K562 (cell line): ENCODE data around the gene ITGA7. TPM values are rescaled to one million over a fixed set of nuclear protein-coding genes. Genes with fewer than 3 reads are reported as not detected.

Source experiments
- ATAC-seq: fragments of 200-7000 bp; cut with Tn5 transposase; 3 replicates; pipeline ENCODE4 v1.9.1; 2020; ENCODE audit warnings: moderate library complexity
- BruUV-seq: library from RNA; stranded (reverse); fragments of 400-500 nt; replicated peaks from 2 replicates; lab custom pipeline; 2021; lab: Mats Ljungman, UMichigan
- CTCF ChIA-PET: fragments of 300-600 bp; formaldehyde crosslinking; extraction: SDS; loops from one replicate; lab custom pipeline; 2021; ENCODE audit warnings: low intra/inter-chr PET ratio; lab: Yijun Ruan, JAX
- POLR2A ChIA-PET: fragments of 300-600, 350-650 bp; sonication (Branson Sonifier 250); formaldehyde crosslinking; extraction: SDS; loops from one replicate; lab custom pipeline; 2021; ENCODE audit warnings: antibody characterized with exemption, inconsistent platforms; lab: Yijun Ruan, JAX
- DNase-seq, 4 experiments: peaks; one replicate each; pipeline versions ENCODE4 v3.0.0 to v3.0.0-alpha.2; 2011 to 2018; ENCODE audit warnings: low spot score in 3 of 4, mixed read lengths in 3 of 4; ENCODE audit errors: extremely low read depth in 1 of 4
- FAIRE-seq: peaks from 2 replicates; lab custom pipeline; 2011; peaks lifted over from hg19 to GRCh38; lab: Jason Lieb, UNC
- H2AFZ ChIP-seq: 2 replicates; pipeline ENCODE4 v1.6.0; 2011; ENCODE audit warnings: low read depth, low read length, control low read depth, inconsistent platforms
- H3K27ac ChIP-seq: fragments of 200-600 bp; 3 replicates; pipeline ENCODE4 v1.8.0; 2011; ENCODE audit warnings: low read depth, mild to moderate bottlenecking, control low read depth, inconsistent platforms, low read length, moderate library complexity, mixed read lengths; ENCODE audit errors: extremely low read depth
- H3K27me3 ChIP-seq, 2 experiments: fragments of 300-600 bp in 1 of 2; 2 replicates in 1 of 2; 3 replicates in 1 of 2; pipeline versions ENCODE4 v1.6.0 to v1.8.0; 2011; ENCODE audit warnings: inconsistent platforms in 2 of 2, low read length in 2 of 2, mild to moderate bottlenecking in 1 of 2, mixed read lengths in 1 of 2, moderate library complexity in 1 of 2; ENCODE audit not compliant: control insufficient read depth in 2 of 2, insufficient read depth in 2 of 2
- H3K36me3 ChIP-seq: fragments of 300-600 bp; 3 replicates; pipeline ENCODE4 v1.8.0; 2011; ENCODE audit warnings: mild to moderate bottlenecking, low read length, inconsistent platforms; ENCODE audit not compliant: control insufficient read depth, insufficient read depth
- H3K4me1 ChIP-seq, 2 experiments: fragments of 200-600 bp in 1 of 2; replicated peaks in 1 of 2; 2 replicates in 1 of 2; 3 replicates in 1 of 2; pipeline versions ENCODE4 v1.5.1 to v1.8.0; 2011; ENCODE audit warnings: inconsistent platforms in 2 of 2, low read length in 2 of 2, mild to moderate bottlenecking in 1 of 2, mixed read lengths in 1 of 2, moderate library complexity in 1 of 2; ENCODE audit not compliant: control insufficient read depth in 2 of 2, insufficient read depth in 2 of 2
- H3K4me2 ChIP-seq: 2 replicates; pipeline ENCODE4 v1.6.1; 2011; ENCODE audit warnings: low read length, control low read depth, inconsistent platforms, mixed read lengths; ENCODE audit not compliant: insufficient read depth
- H3K4me3 ChIP-seq: fragments of 200-600 bp; sonication (generic), shearing (Covaris generic); 2 replicates; pipeline ENCODE4 v1.5.1; 2016; ENCODE audit warnings: control low read depth, inconsistent platforms
- H3K79me2 ChIP-seq: fragments of 200-600 bp; 3 replicates; pipeline ENCODE4 v1.8.0; 2011; ENCODE audit warnings: low read length, inconsistent platforms; ENCODE audit not compliant: control insufficient read depth, insufficient read depth
- H3K9ac ChIP-seq, 2 experiments: 2 replicates each; pipeline versions ENCODE4 v1.6.0 to v1.6.1; 2011; ENCODE audit warnings: low read depth in 2 of 2, low read length in 2 of 2, control low read depth in 1 of 2, inconsistent platforms in 1 of 2, mild to moderate bottlenecking in 1 of 2, mixed read lengths in 1 of 2; ENCODE audit not compliant: insufficient read depth in 1 of 2
- H3K9me1 ChIP-seq: one replicate; pipeline ENCODE4 v1.6.0; 2011; ENCODE audit warnings: inconsistent platforms, mild to moderate bottlenecking, low read length, moderate library complexity; ENCODE audit not compliant: control insufficient read depth, insufficient read depth
- H3K9me3 ChIP-seq: replicated peaks from 2 replicates; pipeline ENCODE4 v1.5.1; 2011; ENCODE audit warnings: low read depth, low read length, inconsistent platforms; ENCODE audit not compliant: control insufficient read depth, insufficient read depth
- H4K20me1 ChIP-seq: replicated peaks from 2 replicates; pipeline ENCODE4 v1.6.1; 2011; ENCODE audit warnings: low read length, inconsistent platforms, mixed read lengths; ENCODE audit not compliant: control insufficient read depth, insufficient read depth
- CLOCK ChIP-seq: fragments of 250-450 bp; sonication (Bioruptor Pico); IDR thresholded peaks from 2 replicates; pipeline ENCODE4 v1.4.0; 2020; ENCODE audit warnings: mild to moderate bottlenecking, moderate library complexity, borderline replicate concordance
- FOXJ2 ChIP-seq: fragments of 200-800 bp; sonication (Bioruptor generic); IDR thresholded peaks from 2 replicates; pipeline ENCODE4 v1.6.1; 2016; ENCODE audit warnings: missing genetic modification characterization, missing compliant biosample characterization
- GTF2A2 ChIP-seq: IDR thresholded peaks from 2 replicates; pipeline ENCODE4 v1.6.1; 2016; ENCODE audit warnings: mild to moderate bottlenecking, missing genetic modification characterization, missing compliant biosample characterization
- PBX2 ChIP-seq, 2 experiments: IDR thresholded peaks in 1 of 2; conservative IDR thresholded peaks in 1 of 2; 2 replicates each; pipeline ENCODE4 v1.6.1; 2016; ENCODE audit warnings: low read depth in 2 of 2, mild to moderate bottlenecking in 1 of 2, missing compliant biosample characterization in 1 of 2, missing genetic modification characterization in 1 of 2, moderate library complexity in 1 of 2
- SNIP1 ChIP-seq: fragments of 450-650 bp; IDR thresholded peaks from 2 replicates; pipeline ENCODE4 v1.7.1; 2017; ENCODE audit warnings: low read depth, mild to moderate bottlenecking
- STAT5B ChIP-seq: fragments of 250-450 bp; sonication (Bioruptor Pico); IDR thresholded peaks from 2 replicates; pipeline ENCODE4 v1.8.0; 2021; ENCODE audit warnings: mild to moderate bottlenecking, inconsistent platforms
- TAF9B ChIP-seq: fragments of 450-650 bp; IDR thresholded peaks from 2 replicates; pipeline ENCODE4 v1.6.1; 2018; ENCODE audit warnings: mild to moderate bottlenecking; ENCODE audit not compliant: partially characterized antibody
- ZNF165 ChIP-seq: fragments of 250-450 bp; sonication (Bioruptor Pico); IDR thresholded peaks from 2 replicates; pipeline ENCODE4 v1.4.0; 2020; ENCODE audit warnings: borderline replicate concordance
- WGBS: fragments of 100-300 bp; shearing (Covaris generic); methylation state at CpG from one replicate; pipeline ENCODE4 v1.1.6; 2016; ENCODE audit warnings: low coverage, mixed read lengths; ENCODE audit not compliant: insufficient coverage; ENCODE audit errors: missing lambda C conversion rate; 5-methylcytosine and 5-hydroxymethylcytosine counted together
- in situ Hi-C: fragments of 300-500 bp; cut with MboI; formaldehyde crosslinking; loops from 4 replicates; pipeline ENCODE4 v1.15.0; 2018; ENCODE audit warnings: inconsistent platforms, mixed read lengths
- intact Hi-C: fragments of 100-400 bp; cut with micrococcal nuclease; formaldehyde crosslinking; loops from 2 replicates; pipeline ENCODE4 v1.14.2; 2022
- polyA plus RNA-seq, 8 experiments: library from polyadenylated mRNA; depleted of rRNA in 4 of 8; stranded (reverse) in 5 of 8; unstranded in 3 of 8; fragments of >200 nt; fragmentation: Nextera tagmentation in 2 of 8; fragmentation: Illumina TruSeq in 1 of 8; extraction: Ambion mirVana in 2 of 8; extraction: Trizol in 1 of 8; gene quantifications; 2 replicates each; pipeline versions ENCODE4 v1.2.1 to v1.2.3, GENCODE V29; 2011 to 2014; ENCODE audit warnings: inconsistent platforms in 1 of 8, missing spikeins in 1 of 8
- total RNA-seq, 7 experiments: library from RNA; depleted of rRNA in 6 of 7; stranded (reverse); fragments of >200 nt in 6 of 7; fragmentation: Illumina TruSeq in 2 of 7; extraction: Trizol in 2 of 7; gene quantifications; 2 replicates each; pipeline versions ENCODE4 v1.2.1 to v1.2.3, GENCODE V29; 2011 to 2021; ENCODE audit warnings: low replicate concordance in 1 of 7
- TF ChIP-seq, protein P1 (sequence below): sonication (generic); formaldehyde crosslinking; IDR thresholded peaks from 2 replicates; pipeline ENCODE4 v1.8.0; 2023; ENCODE audit warnings: missing genetic modification reagents, mild to moderate bottlenecking, borderline replicate concordance
- TF ChIP-seq, protein P2 (sequence below): sonication (generic); formaldehyde crosslinking; IDR thresholded peaks from 2 replicates; pipeline ENCODE4 v1.8.0; 2022; ENCODE audit warnings: mild to moderate bottlenecking, missing genetic modification reagents

The ITGA7 gene
- total and polyA plus RNA-seq, 9 of the 15 experiments (the other 6 are each of a cell fraction or from before 2014, with no cell fraction given) = 0.11 to 2.3 (median 0.56) TPM; not detected in 1

DNA sequence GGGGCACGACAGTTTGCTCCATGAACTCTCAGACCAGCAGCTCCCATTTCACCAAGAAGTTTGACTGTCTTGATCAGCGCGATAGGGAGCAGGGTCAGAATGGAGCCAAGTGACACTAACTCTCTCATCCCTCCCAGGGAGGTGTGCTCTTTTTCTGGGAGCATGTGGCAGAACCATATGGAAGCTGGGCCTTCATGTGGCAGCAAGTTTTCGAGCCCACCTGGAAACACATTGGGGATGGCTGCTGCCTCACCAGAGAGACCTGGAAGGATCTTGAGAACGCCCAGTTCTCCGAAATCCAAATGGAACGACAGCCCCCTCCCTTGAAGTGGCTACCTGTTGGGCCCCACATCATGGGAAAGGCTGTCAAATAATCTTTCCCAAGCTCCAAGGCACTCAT, 24.0 kb downstream of the ITGA7 start:
- ChIA-PET CTCF (no interaction called here), POLR2A (interaction anchor here (1.4 kb wide), 2 partner anchors 10 to 22 kb away, joined by 3 read pairs; no protein-coding TSS in a partner anchor)
- ATAC-seq (no peak), DNase-seq (no peak), FAIRE-seq (no peak)
- 7% methylated on average over 7 of the region's 7 CpGs for WGBS
- H3K27me3 ChIP-seq = peaks cover 34 to 62% of the 10 kb centered on the region in 2 experiments
- H3K9me3 ChIP-seq = no peaks in the 10 kb centered on the region
- peak overlapping the region in 1 of 2 experiments; percentile 23; a peak in 1 of 4 replicates for H3K9ac ChIP-seq
- no peaks in the 10 kb centered on the region for H3K79me2 ChIP-seq
- no peak overlapping the region for H3K27ac ChIP-seq
- no peak overlapping the region for H3K4me3 ChIP-seq
- no TSS peak for BruUV-seq
- in situ Hi-C loops = no loop called here
- peaks cover 0 to 11% of the 10 kb centered on the region in 2 experiments; a peak in 2 of 5 replicates for H3K4me1 ChIP-seq
- H3K9me1 ChIP-seq = no peaks in the 10 kb centered on the region
- no peaks in the 10 kb centered on the region for H3K36me3 ChIP-seq
- intact Hi-C loops = no loop called here
- no peak overlapping the region for H2AFZ ChIP-seq
- no peak overlapping the region for H3K4me2 ChIP-seq
- no peaks in the 10 kb centered on the region for H4K20me1 ChIP-seq
- TF ChIP-seq CLOCK (CRISPR knock-in tag) (no peak), GTF2A2 (tag) (no peak), PBX2 (CRISPR knock-in tag; IDR thresholded peaks at IDR 0.05; ENCODE audit: low read depth) (no peak), PBX2 (tag; conservative IDR thresholded peaks at IDR 0.05; ENCODE audit: low read depth) (no peak), STAT5B (CRISPR knock-in tag) (no peak), SNIP1 (no peak), TAF9B (no peak), FOXJ2 (no peak), ZNF165 (CRISPR knock-in tag) (no peak)
- TF ChIP-seq, protein P1, sequence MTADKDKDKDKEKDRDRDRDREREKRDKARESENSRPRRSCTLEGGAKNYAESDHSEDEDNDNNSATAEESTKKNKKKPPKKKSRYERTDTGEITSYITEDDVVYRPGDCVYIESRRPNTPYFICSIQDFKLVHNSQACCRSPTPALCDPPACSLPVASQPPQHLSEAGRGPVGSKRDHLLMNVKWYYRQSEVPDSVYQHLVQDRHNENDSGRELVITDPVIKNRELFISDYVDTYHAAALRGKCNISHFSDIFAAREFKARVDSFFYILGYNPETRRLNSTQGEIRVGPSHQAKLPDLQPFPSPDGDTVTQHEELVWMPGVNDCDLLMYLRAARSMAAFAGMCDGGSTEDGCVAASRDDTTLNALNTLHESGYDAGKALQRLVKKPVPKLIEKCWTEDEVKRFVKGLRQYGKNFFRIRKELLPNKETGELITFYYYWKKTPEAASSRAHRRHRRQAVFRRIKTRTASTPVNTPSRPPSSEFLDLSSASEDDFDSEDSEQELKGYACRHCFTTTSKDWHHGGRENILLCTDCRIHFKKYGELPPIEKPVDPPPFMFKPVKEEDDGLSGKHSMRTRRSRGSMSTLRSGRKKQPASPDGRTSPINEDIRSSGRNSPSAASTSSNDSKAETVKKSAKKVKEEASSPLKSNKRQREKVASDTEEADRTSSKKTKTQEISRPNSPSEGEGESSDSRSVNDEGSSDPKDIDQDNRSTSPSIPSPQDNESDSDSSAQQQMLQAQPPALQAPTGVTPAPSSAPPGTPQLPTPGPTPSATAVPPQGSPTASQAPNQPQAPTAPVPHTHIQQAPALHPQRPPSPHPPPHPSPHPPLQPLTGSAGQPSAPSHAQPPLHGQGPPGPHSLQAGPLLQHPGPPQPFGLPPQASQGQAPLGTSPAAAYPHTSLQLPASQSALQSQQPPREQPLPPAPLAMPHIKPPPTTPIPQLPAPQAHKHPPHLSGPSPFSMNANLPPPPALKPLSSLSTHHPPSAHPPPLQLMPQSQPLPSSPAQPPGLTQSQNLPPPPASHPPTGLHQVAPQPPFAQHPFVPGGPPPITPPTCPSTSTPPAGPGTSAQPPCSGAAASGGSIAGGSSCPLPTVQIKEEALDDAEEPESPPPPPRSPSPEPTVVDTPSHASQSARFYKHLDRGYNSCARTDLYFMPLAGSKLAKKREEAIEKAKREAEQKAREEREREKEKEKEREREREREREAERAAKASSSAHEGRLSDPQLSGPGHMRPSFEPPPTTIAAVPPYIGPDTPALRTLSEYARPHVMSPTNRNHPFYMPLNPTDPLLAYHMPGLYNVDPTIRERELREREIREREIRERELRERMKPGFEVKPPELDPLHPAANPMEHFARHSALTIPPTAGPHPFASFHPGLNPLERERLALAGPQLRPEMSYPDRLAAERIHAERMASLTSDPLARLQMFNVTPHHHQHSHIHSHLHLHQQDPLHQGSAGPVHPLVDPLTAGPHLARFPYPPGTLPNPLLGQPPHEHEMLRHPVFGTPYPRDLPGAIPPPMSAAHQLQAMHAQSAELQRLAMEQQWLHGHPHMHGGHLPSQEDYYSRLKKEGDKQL (CRISPR knock-in tag) = no peak
- TF ChIP-seq, protein P2, sequence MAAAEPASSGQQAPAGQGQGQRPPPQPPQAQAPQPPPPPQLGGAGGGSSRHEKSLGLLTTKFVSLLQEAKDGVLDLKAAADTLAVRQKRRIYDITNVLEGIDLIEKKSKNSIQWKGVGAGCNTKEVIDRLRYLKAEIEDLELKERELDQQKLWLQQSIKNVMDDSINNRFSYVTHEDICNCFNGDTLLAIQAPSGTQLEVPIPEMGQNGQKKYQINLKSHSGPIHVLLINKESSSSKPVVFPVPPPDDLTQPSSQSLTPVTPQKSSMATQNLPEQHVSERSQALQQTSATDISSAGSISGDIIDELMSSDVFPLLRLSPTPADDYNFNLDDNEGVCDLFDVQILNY (CRISPR knock-in tag) = no peak
